ENCODE measurements around the gene ATP4A.

Gene ATP4A

DNA sequence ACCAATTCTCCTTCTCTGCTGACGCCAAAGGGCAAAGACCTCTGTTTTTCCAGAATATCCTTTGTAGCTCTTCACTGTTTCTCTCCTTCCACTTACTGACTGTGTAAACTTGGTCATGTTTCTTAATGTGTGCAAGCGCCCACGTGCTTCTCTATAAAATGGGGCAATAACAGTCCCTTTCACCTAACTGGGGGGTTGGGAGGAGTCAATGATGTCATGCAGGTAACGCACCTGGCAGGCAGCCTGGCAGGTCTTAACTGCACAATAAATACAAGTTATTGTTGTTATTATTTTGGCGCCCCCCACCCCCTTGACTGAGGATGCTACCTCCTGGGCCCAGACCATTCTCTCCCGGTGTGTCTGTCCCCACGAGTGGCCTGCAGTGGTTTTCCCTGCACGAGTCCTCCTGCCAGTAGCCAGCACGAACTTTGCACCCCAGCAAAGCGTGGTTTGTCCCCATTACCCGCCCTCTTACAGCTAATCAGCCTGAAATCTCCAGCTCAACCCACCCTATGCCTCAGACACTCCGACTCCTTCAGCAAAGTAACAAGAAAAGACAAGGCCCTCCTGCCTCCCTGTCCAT, 40.6 kb downstream of the ATP4A start:
- no peak for ATAC-seq (ENCODE audit: insufficient read depth, low read depth)
- no peaks in the 10 kb centered on the region for H4K20me1 ChIP-seq (ENCODE audit: insufficient read depth, low read length)
- TF ChIP-seq, protein P1, sequence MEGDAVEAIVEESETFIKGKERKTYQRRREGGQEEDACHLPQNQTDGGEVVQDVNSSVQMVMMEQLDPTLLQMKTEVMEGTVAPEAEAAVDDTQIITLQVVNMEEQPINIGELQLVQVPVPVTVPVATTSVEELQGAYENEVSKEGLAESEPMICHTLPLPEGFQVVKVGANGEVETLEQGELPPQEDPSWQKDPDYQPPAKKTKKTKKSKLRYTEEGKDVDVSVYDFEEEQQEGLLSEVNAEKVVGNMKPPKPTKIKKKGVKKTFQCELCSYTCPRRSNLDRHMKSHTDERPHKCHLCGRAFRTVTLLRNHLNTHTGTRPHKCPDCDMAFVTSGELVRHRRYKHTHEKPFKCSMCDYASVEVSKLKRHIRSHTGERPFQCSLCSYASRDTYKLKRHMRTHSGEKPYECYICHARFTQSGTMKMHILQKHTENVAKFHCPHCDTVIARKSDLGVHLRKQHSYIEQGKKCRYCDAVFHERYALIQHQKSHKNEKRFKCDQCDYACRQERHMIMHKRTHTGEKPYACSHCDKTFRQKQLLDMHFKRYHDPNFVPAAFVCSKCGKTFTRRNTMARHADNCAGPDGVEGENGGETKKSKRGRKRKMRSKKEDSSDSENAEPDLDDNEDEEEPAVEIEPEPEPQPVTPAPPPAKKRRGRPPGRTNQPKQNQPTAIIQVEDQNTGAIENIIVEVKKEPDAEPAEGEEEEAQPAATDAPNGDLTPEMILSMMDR (IDR thresholded peaks at IDR 0.05; ENCODE audit: borderline replicate concordance, extremely low read depth, low read length, poor library complexity, severe bottlenecking) = no peak
- TF ChIP-seq EZH2 (IDR thresholded peaks at IDR 0.05; ENCODE audit: borderline replicate concordance, low read depth, low read length, severe bottlenecking) = no peak
- H3K4me1 ChIP-seq (ENCODE audit: insufficient read depth, low read length) = no peaks in the 10 kb centered on the region
- H3K79me2 ChIP-seq (ENCODE audit: insufficient read depth, low read length) = no peaks in the 10 kb centered on the region
- no peak overlapping the region for H3K9ac ChIP-seq (ENCODE audit: low read depth, low read length)
- no peak overlapping the region for H3K4me2 ChIP-seq (ENCODE audit: insufficient read depth, low read length)
- H3K27me3 ChIP-seq (ENCODE audit: insufficient read depth, low read length, poor library complexity) = no peaks in the 10 kb centered on the region
- no peak for DNase-seq
- no peak overlapping the region for H3K4me3 ChIP-seq (ENCODE audit: low read depth in 1 of 2, low read length in 2 of 2)
- no peaks in the 10 kb centered on the region for H3K36me3 ChIP-seq (ENCODE audit: insufficient read depth, low read length)
- no peak overlapping the region for H2AFZ ChIP-seq (ENCODE audit: low read depth, low read length)
- no peak overlapping the region for H3K27ac ChIP-seq (ENCODE audit: low read length)
- no peaks in the 10 kb centered on the region for H3K9me3 ChIP-seq (ENCODE audit: insufficient read depth, low read length, severe bottlenecking)

DNA sequence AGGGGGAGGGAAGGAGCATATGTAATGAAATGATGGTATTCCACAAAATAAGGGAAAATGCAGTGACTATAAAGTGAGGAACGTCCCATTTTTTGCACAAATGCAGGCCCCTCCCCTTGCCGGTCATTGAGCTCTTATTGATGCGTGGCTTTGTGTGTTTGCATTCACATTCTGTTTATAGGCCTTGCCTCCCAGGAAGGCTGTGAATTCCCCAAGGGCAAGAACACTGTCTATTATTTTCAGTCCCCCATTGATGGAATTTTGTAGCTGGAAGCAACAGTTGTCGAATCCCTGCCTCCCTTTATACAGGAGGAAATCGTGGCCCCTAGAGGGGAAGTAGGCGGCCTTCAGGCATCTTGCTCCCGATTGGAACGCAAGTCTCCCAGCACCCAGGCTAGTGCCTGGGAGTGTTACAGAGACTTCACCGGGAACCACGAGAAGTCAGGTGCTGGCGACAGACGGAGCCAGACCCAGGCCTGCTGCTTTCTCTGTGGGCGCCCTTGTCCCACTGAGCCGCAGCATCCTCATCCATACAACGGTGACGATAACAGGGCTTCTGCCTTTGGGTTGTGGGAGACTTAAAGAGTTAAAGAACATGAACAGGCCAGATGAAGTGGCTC, 42.2 kb downstream of the ATP4A start:
- no peak for TF ChIP-seq EZH2 (IDR thresholded peaks at IDR 0.05; ENCODE audit: borderline replicate concordance, low read depth, low read length, severe bottlenecking)
- TF ChIP-seq, protein P1 (IDR thresholded peaks at IDR 0.05; ENCODE audit: borderline replicate concordance, extremely low read depth, low read length, poor library complexity, severe bottlenecking) = no peak
- no peaks in the 10 kb centered on the region for H3K36me3 ChIP-seq (ENCODE audit: insufficient read depth, low read length)
- no peaks in the 10 kb centered on the region for H4K20me1 ChIP-seq (ENCODE audit: insufficient read depth, low read length)
- no peak overlapping the region for H3K4me2 ChIP-seq (ENCODE audit: insufficient read depth, low read length)
- H3K4me3 ChIP-seq (ENCODE audit: low read depth in 1 of 2, low read length in 2 of 2) = no peak overlapping the region
- H3K9ac ChIP-seq (ENCODE audit: low read depth, low read length) = no peak overlapping the region
- no peaks in the 10 kb centered on the region for H3K79me2 ChIP-seq (ENCODE audit: insufficient read depth, low read length)
- H2AFZ ChIP-seq (ENCODE audit: low read depth, low read length) = no peak overlapping the region
- no peak overlapping the region for H3K27ac ChIP-seq (ENCODE audit: low read length)
- DNase-seq = no peak
- H3K4me1 ChIP-seq (ENCODE audit: insufficient read depth, low read length) = no peaks in the 10 kb centered on the region
- no peaks in the 10 kb centered on the region for H3K9me3 ChIP-seq (ENCODE audit: insufficient read depth, low read length, severe bottlenecking)
- H3K27me3 ChIP-seq (ENCODE audit: insufficient read depth, low read length, poor library complexity) = no peaks in the 10 kb centered on the region
- ATAC-seq (ENCODE audit: insufficient read depth, low read depth) = no peak

DNA sequence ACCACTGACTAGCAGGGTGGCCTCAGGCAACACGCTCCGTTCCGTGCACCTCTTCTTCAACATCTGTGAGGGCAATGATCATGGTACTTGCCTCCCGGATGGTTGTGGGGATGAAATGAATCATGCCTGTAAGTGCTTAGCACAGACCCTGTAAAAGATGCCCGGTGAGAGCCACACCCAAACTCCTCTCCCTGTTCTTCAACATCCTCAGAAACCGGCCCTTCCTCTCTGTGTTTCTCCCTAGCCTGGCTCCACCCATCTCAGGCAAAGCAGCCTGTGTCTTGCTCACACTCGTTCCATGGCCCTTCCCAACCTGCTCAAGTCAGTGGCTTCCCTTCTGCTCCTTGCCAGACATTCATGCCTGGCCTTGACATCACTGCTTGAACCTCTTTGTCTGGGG, 44.2 kb downstream of the ATP4A start:
- no peak for TF ChIP-seq EZH2 (IDR thresholded peaks at IDR 0.05; ENCODE audit: borderline replicate concordance, low read depth, low read length, severe bottlenecking)
- TF ChIP-seq, protein P1 (IDR thresholded peaks at IDR 0.05; ENCODE audit: borderline replicate concordance, extremely low read depth, low read length, poor library complexity, severe bottlenecking) = no peak
- no peak for ATAC-seq (ENCODE audit: insufficient read depth, low read depth)
- no peaks in the 10 kb centered on the region for H3K9me3 ChIP-seq (ENCODE audit: insufficient read depth, low read length, severe bottlenecking)
- H3K79me2 ChIP-seq (ENCODE audit: insufficient read depth, low read length) = no peaks in the 10 kb centered on the region
- DNase-seq = no peak
- no peaks in the 10 kb centered on the region for H3K4me1 ChIP-seq (ENCODE audit: insufficient read depth, low read length)
- H3K9ac ChIP-seq (ENCODE audit: low read depth, low read length) = no peak overlapping the region
- H3K36me3 ChIP-seq (ENCODE audit: insufficient read depth, low read length) = no peaks in the 10 kb centered on the region
- H3K27me3 ChIP-seq (ENCODE audit: insufficient read depth, low read length, poor library complexity) = no peaks in the 10 kb centered on the region
- no peak overlapping the region for H3K4me3 ChIP-seq (ENCODE audit: low read depth in 1 of 2, low read length in 2 of 2)
- no peak overlapping the region for H3K4me2 ChIP-seq (ENCODE audit: insufficient read depth, low read length)
- no peak overlapping the region for H3K27ac ChIP-seq (ENCODE audit: low read length)
- H2AFZ ChIP-seq (ENCODE audit: low read depth, low read length) = no peak overlapping the region
- H4K20me1 ChIP-seq (ENCODE audit: insufficient read depth, low read length) = no peaks in the 10 kb centered on the region
